Thoracic aorta (tissue), 2 donors: ENCODE results near the gene SLIT3. TPM values are rescaled to one million over a fixed set of nuclear protein-coding genes. Genes with fewer than 3 reads are reported as not detected.

Experiments used
- ATAC-seq: fragments of 150-250 bp; one replicate; pipeline ENCODE4 v1.8.0; 2017; ENCODE audit warnings: low read depth; ENCODE audit not compliant: insufficient number of reproducible peaks, low FRiP score
- DNase-seq: peaks from one replicate; pipeline ENCODE4 v3.0.0-alpha.2; 2020; ENCODE audit warnings: low spot score
- H3K27ac ChIP-seq, 2 donors: fragments of 200-600 bp; sonication (generic); 1 replicate in 1 of 2; 2 replicates in 1 of 2; pipeline ENCODE4 v1.5.1; 2016; ENCODE audit warnings: mild to moderate bottlenecking in 2 of 2, moderate library complexity in 2 of 2
- H3K27me3 ChIP-seq: fragments of 200-600 bp; sonication (generic); replicated peaks from 2 replicates; pipeline ENCODE4 v1.6.0; 2016; ENCODE audit warnings: mild to moderate bottlenecking; ENCODE audit not compliant: insufficient read depth
- H3K36me3 ChIP-seq: fragments of 200-600 bp; sonication (generic); one replicate; pipeline ENCODE4 v1.5.1; 2016
- H3K4me1 ChIP-seq, 2 donors: fragments of 200-600 bp; sonication (generic); 1 replicate in 1 of 2; 2 replicates in 1 of 2; pipeline versions ENCODE4 v1.5.1 to v1.6.0; 2016; ENCODE audit warnings: low read depth in 2 of 2, mild to moderate bottlenecking in 1 of 2; ENCODE audit not compliant: control insufficient read depth in 1 of 2
- H3K4me3 ChIP-seq: fragments of 200-600 bp; sonication (generic); 2 replicates; pipeline ENCODE4 v1.5.1; 2016; ENCODE audit warnings: mild to moderate bottlenecking
- H3K9me3 ChIP-seq: fragments of 200-600 bp; sonication (generic); 2 replicates; pipeline ENCODE4 v1.5.1; 2016
- total RNA-seq, 2 donors: library from RNA; depleted of rRNA; stranded (reverse); fragments of >200 nt; gene quantifications; one replicate each; pipeline versions ENCODE4 v1.1.0 to v1.2.3, GENCODE V29; 2016
- TF ChIP-seq, protein P1 (sequence below): fragments of 200-600 bp; sonication (generic); IDR thresholded peaks from one replicate; pipeline ENCODE4 v1.5.1; 2019; ENCODE audit warnings: antibody characterized with exemption

SLIT3 gene
- total RNA-seq, 2 donors from 2014 or later, result 80.1 to 86.9 TPM

DNA sequence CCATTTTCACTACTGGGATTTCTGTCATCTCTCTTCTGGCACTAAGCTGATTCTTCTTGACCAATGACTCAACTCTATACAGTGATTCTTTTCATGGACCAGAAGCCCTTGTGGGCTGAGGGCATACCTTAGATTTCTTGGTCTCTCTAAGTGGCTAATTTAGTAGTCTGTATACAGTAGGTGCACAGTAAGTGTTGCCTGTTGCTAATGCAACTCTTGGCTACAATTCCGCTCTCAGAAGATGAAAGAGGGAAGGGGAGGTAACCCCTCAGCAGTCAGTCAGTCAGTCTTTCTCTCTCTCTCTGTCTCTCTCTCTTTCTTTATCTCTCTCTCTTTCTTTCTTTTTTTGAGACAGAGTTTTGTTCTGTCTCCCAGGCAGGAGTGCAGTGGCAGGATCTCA lies 606.6 kb downstream of the SLIT3 start:
- Histone ChIP-seq H3K27ac (no peak overlapping the region), H3K27me3 (no peaks in the 10 kb centered on the region), H3K4me1 (peaks cover 1 to 9% of the 10 kb centered on the region in 2 donors), H3K4me3 (no peak overlapping the region), H3K9me3 (no peaks in the 10 kb centered on the region), H3K36me3 (no peaks in the 10 kb centered on the region)
- no peak for ATAC-seq
- TF ChIP-seq, protein P1, sequence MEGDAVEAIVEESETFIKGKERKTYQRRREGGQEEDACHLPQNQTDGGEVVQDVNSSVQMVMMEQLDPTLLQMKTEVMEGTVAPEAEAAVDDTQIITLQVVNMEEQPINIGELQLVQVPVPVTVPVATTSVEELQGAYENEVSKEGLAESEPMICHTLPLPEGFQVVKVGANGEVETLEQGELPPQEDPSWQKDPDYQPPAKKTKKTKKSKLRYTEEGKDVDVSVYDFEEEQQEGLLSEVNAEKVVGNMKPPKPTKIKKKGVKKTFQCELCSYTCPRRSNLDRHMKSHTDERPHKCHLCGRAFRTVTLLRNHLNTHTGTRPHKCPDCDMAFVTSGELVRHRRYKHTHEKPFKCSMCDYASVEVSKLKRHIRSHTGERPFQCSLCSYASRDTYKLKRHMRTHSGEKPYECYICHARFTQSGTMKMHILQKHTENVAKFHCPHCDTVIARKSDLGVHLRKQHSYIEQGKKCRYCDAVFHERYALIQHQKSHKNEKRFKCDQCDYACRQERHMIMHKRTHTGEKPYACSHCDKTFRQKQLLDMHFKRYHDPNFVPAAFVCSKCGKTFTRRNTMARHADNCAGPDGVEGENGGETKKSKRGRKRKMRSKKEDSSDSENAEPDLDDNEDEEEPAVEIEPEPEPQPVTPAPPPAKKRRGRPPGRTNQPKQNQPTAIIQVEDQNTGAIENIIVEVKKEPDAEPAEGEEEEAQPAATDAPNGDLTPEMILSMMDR, result no peak
- no peak for DNase-seq

DNA sequence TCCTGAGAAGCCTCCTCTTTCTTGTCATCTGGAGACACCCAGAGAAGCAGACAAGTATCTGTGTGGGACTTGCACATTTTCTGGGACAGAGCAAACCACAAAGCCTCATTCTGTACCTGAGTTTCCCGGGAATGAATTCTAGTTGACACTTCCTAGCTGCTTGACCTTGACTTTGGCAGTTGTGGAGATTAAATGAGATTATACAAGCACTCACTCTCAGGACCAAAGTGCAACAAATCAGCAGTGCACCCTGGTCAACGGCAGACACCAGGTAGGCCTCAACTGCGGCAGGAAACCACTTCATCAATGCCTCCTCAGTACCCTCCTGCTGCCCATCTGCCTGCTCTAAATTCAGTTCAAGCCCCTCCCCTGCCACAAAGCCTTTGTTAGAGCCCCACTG lies 607.1 kb downstream of the SLIT3 start:
- no peaks in the 10 kb centered on the region for H3K36me3 ChIP-seq
- H3K27ac ChIP-seq, result no peak overlapping the region
- TF ChIP-seq, protein P1, result no peak
- H3K4me1 ChIP-seq, result peaks cover 0 to 5% of the 10 kb centered on the region in 2 donors
- no peaks in the 10 kb centered on the region for H3K9me3 ChIP-seq
- no peak overlapping the region for H3K4me3 ChIP-seq
- no peaks in the 10 kb centered on the region for H3K27me3 ChIP-seq
- ATAC-seq, result no peak
- no peak for DNase-seq

DNA sequence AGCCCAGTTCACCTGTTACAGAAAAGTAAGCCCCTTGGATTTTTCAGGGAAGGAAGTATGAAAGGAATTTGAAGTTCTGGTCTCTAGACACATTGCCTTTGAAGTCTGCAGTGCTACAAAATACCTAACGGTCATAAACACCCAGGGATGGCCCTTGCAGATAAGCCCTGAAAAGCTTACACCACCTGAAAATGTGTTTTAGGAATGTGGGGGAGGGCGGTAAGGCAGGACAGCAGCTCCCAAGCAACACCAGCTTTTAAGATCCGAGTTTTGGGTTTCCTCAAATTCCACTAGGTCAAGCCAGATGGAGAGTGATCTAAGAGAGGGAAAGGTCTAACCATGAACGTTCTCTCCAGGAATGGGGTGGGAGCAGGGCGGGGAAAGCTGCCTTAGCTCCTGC lies 607.6 kb downstream of the SLIT3 start:
- ATAC-seq (no peak), DNase-seq (no peak)
- H3K27ac ChIP-seq, result no peak overlapping the region
- no peak overlapping the region for H3K4me3 ChIP-seq
- no peaks in the 10 kb centered on the region for H3K27me3 ChIP-seq
- no peaks in the 10 kb centered on the region for H3K4me1 ChIP-seq
- TF ChIP-seq, protein P1, result no peak
- H3K9me3 ChIP-seq, result no peaks in the 10 kb centered on the region
- H3K36me3 ChIP-seq, result no peaks in the 10 kb centered on the region

DNA sequence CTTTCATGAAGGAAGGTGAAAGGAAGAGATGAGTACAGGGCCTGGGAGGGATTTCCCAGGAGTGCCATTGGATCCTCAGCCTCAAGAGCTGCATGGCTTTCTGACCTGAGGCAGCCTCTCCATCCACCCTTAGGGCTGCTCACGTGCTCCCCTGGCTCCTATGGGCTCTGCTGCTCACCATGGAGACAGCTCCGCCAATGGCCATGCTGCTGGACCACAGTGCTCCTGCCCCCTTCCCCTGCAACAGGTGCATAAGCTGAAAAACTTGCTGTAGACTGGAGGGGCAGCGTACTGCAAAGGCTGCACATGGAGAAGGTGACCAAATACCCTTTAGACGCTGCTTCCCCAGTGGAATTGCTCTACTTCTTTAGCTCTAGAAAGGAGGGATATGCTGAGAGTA lies 609.0 kb downstream of the SLIT3 start:
- Histone ChIP-seq H3K27me3 (no peaks in the 10 kb centered on the region), H3K9me3 (no peaks in the 10 kb centered on the region), H3K4me1 (no peaks in the 10 kb centered on the region), H3K36me3 (no peaks in the 10 kb centered on the region), H3K27ac (no peak overlapping the region), H3K4me3 (no peak overlapping the region)
- ATAC-seq (no peak), DNase-seq (no peak)
- TF ChIP-seq, protein P1, result no peak

DNA sequence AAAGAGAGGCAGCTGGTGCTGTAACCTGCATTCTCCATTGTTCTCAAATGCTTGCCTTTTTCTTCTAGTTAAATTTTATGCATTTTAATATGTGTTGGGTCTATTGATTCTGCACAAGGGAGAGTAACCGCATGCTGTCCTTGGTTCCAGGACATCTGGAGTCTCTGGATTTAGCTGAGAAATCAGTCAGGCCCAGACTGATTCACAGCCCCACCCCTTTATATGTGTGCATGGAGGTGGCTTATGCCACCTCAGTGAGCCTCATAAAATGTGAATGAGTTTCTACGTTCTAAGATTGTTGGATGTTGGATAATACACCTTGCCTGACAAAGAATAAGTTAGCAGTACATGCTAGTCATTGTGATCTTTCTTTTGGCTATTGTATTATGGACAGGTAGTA lies 611.7 kb downstream of the SLIT3 start:
- Histone ChIP-seq H3K4me1 (no peaks in the 10 kb centered on the region), H3K4me3 (no peak overlapping the region), H3K9me3 (no peaks in the 10 kb centered on the region), H3K27ac (no peak overlapping the region), H3K27me3 (no peaks in the 10 kb centered on the region), H3K36me3 (no peaks in the 10 kb centered on the region)
- ATAC-seq (no peak), DNase-seq (no peak)
- TF ChIP-seq, protein P1, result no peak
